Measurements from ENCODE around the gene RSPH9.

DNA sequence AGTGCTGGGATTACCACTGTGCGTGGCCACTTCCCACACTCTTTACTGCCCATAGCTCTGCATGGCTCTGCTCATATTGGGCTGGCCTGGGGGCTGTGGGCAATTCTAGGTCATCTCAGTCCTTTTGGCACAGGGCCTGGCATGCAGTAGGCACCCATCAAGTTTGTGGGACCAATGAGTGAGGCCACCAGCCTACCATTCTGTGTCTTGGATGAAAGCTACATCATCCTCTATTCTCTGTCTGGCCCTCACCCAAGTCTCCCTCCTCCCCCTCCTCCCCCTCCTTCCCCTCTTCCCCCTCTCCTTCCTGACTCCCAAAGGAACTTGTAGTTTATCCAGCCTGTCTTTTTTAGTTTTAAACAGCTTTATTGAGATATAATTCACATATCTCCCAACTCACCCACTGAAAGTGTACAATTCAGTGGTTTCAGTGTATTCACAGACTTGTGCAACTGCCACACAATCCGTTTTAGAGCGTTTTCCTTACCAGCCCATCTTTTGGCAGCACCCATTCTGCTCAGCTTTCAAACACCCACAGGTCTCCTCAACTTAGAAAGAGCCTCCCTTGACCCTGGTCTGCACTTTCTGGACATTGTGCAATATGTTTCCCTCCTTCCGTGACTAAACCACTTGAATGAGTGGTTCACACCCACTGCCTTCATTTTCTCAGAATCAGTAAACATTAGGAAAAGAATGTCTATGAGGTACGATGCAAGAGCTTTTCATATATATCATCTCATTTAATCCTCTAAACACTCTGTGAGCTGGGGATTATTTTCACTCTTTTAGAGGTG, 64.2 kb downstream of the RSPH9 start:
- TF ChIP-seq, protein P1, sequence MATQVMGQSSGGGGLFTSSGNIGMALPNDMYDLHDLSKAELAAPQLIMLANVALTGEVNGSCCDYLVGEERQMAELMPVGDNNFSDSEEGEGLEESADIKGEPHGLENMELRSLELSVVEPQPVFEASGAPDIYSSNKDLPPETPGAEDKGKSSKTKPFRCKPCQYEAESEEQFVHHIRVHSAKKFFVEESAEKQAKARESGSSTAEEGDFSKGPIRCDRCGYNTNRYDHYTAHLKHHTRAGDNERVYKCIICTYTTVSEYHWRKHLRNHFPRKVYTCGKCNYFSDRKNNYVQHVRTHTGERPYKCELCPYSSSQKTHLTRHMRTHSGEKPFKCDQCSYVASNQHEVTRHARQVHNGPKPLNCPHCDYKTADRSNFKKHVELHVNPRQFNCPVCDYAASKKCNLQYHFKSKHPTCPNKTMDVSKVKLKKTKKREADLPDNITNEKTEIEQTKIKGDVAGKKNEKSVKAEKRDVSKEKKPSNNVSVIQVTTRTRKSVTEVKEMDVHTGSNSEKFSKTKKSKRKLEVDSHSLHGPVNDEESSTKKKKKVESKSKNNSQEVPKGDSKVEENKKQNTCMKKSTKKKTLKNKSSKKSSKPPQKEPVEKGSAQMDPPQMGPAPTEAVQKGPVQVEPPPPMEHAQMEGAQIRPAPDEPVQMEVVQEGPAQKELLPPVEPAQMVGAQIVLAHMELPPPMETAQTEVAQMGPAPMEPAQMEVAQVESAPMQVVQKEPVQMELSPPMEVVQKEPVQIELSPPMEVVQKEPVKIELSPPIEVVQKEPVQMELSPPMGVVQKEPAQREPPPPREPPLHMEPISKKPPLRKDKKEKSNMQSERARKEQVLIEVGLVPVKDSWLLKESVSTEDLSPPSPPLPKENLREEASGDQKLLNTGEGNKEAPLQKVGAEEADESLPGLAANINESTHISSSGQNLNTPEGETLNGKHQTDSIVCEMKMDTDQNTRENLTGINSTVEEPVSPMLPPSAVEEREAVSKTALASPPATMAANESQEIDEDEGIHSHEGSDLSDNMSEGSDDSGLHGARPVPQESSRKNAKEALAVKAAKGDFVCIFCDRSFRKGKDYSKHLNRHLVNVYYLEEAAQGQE (IDR thresholded peaks at IDR 0.05; ENCODE audit: insufficient read depth in 1 of 2, low read depth in 2 of 2, low read length in 2 of 2), result no peak
- TF ChIP-seq FOXP2 (optimal IDR thresholded peaks at IDR 0.05; ENCODE audit: borderline replicate concordance, extremely low read depth, extremely low read length, insufficient read depth), result no peak
